A673 (cell line): ENCODE results near the gene ARNT2.

Source experiments
- EZH2 ChIP-seq: fragments of 200-600 bp; sonication (generic); IDR thresholded peaks from 2 replicates; pipeline ENCODE4 v1.6.1; 2017; ENCODE audit warnings: borderline replicate concordance, low read depth, mild to moderate bottlenecking, mixed read lengths, antibody characterized with exemption, low read length; ENCODE audit not compliant: poor library complexity, severe bottlenecking
- TF ChIP-seq, protein P1 (sequence below): fragments of 300-800, 200-600 bp; sonication (generic); conservative IDR thresholded peaks from 2 replicates; pipeline ENCODE4 v1.5.1; 2017; ENCODE audit warnings: low read depth, mild to moderate bottlenecking, antibody characterized with exemption, low read length, moderate library complexity, mixed read lengths

DNA sequence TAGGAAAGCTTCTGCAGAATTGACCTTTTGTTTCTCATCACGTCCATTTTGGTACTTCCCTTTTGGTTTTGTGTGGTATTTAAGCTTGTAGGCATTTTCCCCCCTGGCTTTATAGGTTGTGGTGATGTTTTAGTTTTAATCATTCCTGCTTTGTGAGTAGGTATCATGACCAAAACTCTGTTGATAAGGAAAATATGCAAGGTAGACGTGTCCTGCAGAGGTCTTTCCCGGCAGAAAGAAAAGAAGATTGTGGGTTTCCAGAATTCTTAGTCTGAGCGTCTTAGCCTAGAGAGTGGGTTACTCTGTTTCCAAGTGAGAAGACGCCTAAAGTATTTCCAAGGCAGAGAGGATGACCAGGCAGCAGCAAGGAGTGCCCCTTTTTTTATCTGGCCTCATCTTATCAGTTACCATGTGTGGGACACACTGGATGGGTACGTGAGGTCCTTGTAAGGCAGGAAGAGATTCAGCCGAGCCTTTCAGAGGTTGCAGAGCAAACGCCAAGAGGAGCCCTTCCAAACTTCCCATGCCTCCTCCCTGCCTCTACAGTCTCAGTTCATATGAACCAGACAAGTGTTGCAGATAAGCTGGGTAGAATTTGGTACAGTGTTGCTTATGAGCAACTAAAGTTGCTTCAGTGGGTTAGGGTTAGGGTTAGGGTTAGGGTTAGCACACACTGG lies 58.8 kb downstream of the ARNT2 start:
- TF ChIP-seq EZH2: no peak
- TF ChIP-seq, protein P1, sequence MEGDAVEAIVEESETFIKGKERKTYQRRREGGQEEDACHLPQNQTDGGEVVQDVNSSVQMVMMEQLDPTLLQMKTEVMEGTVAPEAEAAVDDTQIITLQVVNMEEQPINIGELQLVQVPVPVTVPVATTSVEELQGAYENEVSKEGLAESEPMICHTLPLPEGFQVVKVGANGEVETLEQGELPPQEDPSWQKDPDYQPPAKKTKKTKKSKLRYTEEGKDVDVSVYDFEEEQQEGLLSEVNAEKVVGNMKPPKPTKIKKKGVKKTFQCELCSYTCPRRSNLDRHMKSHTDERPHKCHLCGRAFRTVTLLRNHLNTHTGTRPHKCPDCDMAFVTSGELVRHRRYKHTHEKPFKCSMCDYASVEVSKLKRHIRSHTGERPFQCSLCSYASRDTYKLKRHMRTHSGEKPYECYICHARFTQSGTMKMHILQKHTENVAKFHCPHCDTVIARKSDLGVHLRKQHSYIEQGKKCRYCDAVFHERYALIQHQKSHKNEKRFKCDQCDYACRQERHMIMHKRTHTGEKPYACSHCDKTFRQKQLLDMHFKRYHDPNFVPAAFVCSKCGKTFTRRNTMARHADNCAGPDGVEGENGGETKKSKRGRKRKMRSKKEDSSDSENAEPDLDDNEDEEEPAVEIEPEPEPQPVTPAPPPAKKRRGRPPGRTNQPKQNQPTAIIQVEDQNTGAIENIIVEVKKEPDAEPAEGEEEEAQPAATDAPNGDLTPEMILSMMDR: no peak
